Fibroblast of gingiva (primary cell): ENCODE measurements around the gene RELN.

ENCODE experiments used
- DNase-seq: peaks from one replicate; pipeline ENCODE4 v3.0.0-alpha.2; 2011; ENCODE audit warnings: low read depth

The RELN gene

GRCh38 chr7:103680161-103681144 lies 309.0 kb downstream of the RELN start:
- no peak for DNase-seq

GRCh38 chr7:103679151-103680132 lies 310.0 kb downstream of the RELN start:
- no peak for DNase-seq

- DNase-seq, result no peak
Measured at GRCh38 chr7:103668279-103668941, 321.0 kb downstream of the RELN start.

DNA sequence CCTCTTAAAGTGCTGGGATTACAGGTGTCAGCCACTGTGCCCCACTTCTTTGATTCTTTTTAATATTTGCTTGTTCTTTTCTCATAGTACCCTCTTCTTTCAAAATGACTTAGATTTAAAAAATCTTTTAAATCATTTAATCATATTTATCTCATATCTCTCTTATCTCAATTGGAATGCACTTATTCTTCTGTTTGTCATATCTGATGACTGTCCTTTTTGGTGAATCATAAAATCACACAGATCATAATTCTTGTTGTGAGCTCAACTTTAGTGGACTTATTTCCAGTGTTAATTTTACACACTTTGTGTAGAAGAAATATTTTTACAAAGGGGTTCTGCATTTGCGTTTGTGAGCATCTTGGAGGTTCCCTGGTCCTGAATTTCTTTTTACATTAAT lies 323.1 kb downstream of the RELN start:
- DNase-seq, result no peak

GRCh38 chr7:103664577-103664976 lies 324.9 kb downstream of the RELN start:
- no peak for DNase-seq

DNA sequence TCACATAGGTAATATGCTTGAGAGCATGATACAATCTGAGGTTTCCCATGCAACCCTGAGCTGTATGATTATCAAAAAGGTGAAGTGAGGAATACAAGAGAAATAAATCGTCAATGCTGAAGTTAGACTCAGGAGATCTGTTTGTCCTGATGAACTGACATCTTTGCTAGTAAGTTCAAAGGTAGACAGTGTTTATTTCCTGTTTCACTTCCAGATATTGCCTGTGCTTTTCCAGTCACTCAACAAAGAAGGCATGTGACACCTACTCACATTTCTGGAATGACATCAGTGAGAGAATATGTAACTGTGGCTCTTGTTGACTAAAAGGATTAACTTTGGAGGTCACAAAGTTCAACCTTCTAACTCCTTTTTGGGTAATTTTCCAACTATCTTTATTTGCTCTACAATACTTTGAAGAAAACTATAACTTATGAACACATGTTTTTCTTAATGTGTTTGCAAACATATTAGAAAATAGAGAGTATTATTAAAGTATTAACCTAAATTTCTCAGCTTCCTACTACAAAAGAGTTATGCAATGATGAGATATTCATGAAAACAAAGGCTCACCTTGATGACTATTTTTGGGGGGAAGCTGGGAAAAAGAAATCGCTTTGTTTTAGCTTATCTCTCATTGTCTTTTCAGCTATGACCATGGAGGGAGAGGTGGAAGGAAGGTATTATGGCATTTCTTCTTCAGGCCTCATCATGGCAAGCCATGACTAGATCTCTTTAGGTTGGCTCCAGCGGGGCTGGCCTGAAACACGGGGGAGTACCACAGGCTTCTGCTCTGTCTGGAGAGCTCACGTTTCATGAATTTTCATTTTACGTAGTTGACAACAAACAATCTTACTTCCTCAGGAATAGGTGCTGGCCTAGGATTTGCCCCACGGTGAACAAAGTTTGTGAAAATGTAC lies 328.7 kb downstream of the RELN start:
- DNase-seq, result no peak

DNA sequence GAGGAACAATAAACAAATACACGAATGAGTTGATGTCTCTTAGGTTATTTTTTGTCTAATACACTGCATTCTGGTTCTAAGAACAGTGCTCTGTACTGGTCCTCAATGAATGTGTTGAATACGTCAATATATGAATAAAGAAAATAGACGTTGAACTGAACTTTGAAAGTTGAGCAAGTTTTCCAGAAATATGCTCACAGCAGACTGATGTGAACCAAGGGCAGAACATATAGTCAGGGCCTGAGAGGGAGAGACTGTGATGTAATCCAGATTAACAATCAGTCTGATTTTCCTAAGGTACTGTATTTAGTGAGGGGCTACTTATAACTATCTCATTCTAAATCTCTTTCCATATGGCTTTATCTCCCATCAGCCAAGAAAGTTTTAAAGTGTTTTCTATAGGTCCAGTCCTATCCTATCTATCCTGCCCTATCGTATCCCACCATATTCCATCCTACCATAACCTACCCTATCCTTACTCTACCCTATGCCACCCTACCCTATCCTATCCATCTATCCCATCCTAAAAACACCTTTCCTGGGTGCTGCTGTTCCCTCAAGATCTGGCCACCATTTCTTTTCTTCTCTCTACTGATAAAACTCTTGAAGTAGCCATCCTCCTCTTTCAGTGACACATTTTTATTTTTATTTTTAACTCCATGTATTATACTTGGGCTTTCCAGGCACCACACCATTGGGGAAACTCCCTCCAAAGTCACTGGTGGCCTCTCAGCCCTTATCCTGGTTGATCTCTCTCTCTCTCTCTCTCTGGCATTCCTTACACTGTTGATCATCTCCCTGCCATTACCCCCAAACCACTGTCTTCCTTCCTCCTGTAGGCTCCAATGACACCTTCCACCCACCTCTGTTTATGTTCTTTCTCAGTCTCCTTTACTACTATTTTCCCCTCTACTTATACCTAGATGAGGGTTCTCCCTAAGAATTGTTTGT lies 331.1 kb downstream of the RELN start:
- no peak for DNase-seq

DNA sequence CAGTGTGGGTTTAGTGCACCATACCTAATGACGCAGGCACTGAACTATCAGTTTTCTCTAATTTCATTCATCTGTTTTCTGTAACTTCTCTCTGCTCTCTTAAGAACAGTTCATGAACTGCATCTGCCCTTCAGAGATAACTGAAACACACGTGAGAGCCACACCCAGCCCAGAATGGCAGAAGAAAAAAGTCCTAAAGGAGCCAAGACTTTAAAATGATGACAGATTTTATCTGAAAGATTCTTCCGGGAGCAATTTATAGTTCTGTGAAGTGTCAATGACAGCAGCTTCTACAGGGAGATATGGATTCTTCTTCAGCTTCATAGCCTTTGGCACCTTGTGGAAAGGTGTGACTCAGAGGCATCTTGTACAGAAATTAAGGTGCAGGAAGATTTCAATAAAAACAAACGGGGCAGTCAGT lies 332.0 kb downstream of the RELN start:
- DNase-seq, result no peak

DNA sequence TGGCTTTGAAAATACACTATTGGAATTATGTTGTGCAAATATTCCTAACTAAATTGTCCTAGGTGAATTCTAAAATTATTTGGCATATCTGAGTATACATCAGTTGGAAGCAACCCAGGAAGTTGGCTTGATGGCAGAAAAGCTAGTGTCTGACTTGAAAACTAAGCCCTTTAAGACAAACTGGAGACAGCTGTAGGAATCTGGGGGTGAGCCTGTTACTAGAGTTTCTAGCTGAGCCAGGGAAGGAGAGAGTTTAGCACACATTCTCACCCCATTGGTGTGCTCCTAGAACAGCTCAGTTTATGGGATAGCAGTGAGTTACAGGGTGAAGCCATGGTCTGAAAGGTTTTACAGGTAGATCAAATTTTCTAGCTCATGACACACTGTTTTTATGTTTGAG lies 333.2 kb downstream of the RELN start:
- DNase-seq, result no peak

DNA sequence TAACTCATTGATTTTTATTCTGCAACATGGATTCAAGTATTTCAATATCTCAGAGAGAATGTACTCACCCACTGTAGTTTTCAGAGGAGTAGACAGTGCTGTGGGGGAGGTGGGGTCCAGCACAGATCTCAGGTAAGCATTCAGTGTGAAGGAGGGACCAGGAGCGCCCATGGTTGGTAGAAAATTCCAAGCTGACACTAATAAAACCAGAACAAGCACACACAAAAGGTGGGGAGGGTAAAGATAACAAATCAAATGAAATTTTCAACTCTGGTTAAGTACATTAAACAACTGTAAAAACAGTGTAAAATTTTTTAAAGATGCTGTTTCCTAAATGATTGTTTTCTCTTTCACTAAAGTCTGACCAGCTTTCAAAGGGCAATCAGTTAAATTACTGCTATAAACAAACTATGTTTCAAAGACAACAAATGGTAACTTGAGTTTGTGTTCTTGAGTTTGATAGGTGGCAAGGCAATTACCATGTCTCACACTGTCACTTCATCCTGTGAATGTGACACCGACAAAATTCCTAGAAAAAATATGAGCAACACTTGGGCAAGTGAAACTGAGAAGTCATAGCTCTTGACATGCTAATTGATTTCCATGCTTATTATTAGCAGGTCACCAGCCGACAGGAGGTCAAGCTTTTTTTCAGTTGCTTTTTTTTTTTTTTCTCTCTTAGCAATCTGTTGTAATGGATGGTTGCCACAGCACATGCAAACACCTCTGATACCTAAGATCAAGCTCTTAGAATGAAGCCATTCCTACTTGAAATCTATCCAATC lies 337.7 kb downstream of the RELN start:
- DNase-seq, result no peak

DNA sequence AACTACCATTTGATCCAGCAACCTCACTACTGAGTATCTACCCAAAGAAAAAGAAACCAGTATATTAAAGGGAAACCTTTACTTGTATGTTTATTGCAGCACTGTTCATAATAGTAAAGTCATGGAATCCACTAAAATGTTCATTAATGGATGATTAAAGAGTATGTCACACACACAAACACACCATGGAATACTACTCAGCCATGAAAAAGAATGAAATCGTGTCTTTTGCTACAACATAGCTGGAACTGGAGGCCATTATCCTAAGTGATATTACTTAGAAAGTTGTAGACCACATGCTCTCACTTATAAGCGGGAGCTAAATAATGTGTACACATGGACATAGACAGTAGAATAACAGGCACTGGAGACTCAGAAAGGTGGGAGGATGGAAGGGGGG lies 340.4 kb downstream of the RELN start:
- DNase-seq, result no peak

DNA sequence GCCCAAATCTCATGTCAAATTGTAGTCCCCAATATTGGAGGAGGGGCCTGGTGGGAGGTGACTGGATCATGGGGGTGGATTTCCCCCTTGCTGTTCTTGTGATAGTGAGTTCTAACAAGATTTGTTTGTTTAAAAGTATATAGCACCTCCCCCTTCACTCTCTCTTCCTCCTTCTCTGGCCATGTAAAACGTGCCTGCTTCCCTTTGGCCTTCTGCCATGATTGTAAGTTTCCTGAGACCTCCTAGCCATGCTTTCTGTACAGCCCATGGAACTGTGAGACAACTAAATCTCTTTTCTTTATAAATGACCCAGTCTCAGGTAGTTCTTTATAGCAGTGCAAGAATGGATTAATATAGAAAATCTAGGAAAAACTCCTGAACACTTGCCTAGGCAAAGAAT lies 341.3 kb downstream of the RELN start:
- DNase-seq, result no peak

- no peak for DNase-seq
Measured at GRCh38 chr7:103644319-103644718, 345.1 kb downstream of the RELN start.

DNA sequence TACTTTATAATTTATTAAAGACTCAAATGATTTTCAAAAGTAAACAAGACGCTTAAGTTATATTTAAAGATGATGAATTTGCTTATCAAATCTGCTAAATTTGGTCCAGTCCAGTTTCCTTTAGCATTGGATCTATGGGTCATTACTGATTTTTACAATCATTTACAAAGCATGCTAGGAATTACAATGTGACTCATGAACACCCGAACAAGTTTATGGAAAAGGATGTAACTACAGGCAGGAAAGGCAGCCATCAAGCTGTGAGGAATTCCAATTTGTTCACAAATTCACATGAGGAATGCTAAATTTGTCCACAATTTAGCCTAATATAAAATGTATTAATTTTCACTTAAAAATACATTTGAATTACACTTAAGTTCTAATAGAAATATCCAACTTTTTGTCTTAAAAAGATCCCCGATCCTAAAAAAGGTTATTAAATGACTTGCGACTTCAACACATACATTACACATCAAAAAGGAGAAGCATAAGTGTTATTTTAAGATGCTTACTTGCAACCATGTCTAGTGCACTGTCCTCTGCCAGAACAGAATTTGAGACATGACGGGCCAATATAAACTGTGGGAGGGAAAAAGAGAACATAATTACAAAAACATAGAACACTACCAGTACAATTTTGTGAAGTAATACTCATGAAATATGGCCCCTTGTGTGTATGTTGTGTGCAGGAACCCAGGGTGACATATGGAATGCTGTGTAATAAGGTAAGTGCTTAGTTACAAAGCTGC lies 349.3 kb downstream of the RELN start:
- DNase-seq, result peak; percentile 17

- DNase-seq, result peak; percentile 26
Measured at GRCh38 chr7:103637726-103638125, 351.7 kb downstream of the RELN start.

DNA sequence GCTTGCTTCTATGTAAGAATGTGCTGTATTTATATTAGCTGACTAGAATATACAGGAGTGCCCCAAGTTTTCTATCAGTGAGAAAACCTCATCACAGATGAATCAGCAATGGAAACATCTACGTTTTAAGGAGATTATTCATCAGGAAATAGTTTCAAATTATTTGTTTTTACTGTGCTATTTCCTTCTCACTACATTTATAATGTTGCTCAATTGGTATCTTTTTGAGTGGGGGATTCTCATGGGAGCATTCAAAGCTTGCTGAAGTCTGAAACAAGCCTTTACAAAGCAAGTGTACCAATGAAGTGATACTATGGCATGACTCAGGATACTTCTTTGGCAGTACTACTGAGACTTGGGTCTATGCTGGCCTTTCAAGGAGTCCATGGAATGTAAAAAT lies 352.4 kb downstream of the RELN start:
- DNase-seq, result peak; percentile 90

GRCh38 chr7:103636153-103636552 lies 353.3 kb downstream of the RELN start:
- DNase-seq, result no peak

GRCh38 chr7:103632972-103633371 lies 356.5 kb downstream of the RELN start:
- DNase-seq, result peak; percentile 19
